Amniotic epithelial cell (primary cell): ENCODE results near the gene FGF5.
A peak's percentile ranks its signal among the peaks of the same experiment; 100 is the strongest.
"Not testable (repeated sequence)": the region's sequence is repeated elsewhere in the genome, so short reads cannot be mapped to it uniquely, and the experiment has no call there.

Source experiments
- DNase-seq: peaks from one replicate; pipeline ENCODE4 v3.0.0-alpha.2; 2010; ENCODE audit warnings: low read depth

The FGF5 gene

GRCh38 chr4:80266253-80266901, at the start of gene FGF5:
Gene FGF5, plus strand, starts transcription at chr4:80266664. Its CDS starts 161 bp downstream, at chr4:80266825.
- DNase-seq, result peak; percentile 83

DNA sequence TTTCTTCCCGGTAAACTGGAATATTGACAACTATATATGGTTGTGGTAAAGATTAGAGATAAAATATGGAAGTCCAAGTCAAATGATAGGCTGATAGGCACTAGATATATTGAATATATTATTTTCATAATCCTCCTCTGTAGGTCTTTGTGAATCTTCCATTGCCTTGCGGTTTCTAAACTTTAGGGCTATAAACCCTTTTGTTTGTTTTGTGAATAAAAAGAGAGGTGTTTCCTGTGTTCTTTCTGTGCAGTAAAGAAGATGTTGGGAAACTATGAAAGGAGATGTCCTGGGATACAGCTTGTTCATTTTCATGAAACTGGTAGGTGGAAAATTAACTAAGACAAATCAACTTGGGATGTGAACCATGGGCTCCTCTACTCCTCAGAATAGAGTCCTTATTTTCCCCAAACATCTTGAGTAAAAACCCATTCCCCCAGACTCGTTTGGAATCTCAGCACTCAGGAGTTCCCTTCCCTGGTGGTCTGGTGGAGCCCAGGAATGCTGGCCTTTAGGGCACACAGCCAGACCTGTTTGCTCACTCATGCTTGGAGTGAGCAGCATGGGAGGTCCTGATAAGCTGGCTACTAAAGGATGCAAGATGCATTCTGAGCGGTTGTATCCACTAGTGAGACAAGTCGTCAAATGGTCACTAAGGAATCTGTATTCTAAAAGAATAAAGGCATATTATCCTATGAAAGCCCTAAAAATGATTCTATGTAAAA, 47.0 kb upstream of the FGF5 start:
- DNase-seq, result peak; percentile 60

DNA sequence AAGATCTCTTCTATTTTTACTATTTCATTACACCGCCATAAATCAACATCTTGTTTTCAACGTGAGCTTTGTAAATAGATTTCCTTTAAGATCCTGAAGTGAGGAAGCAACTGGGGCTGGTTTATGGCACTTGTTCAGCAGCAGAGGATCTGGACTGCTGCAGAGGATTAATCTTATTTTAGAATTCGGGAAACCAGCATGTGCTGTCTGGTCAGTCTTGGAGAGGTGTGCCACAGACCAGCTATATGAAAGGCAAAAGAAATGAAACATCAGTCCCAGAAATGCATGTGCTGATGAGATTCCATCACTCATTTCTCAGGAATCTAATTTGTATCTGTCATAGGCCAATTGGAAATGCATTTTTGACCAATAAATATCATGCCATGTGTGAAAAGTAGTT, 45.8 kb upstream of the FGF5 start:
- no peak for DNase-seq

- peak; percentile 38 for DNase-seq
Observed at GRCh38 chr4:80221161-80221560, 45.3 kb upstream of the FGF5 start.

GRCh38 chr4:80225595-80225994, 40.9 kb upstream of the FGF5 start:
- peak; percentile 62 for DNase-seq

DNA sequence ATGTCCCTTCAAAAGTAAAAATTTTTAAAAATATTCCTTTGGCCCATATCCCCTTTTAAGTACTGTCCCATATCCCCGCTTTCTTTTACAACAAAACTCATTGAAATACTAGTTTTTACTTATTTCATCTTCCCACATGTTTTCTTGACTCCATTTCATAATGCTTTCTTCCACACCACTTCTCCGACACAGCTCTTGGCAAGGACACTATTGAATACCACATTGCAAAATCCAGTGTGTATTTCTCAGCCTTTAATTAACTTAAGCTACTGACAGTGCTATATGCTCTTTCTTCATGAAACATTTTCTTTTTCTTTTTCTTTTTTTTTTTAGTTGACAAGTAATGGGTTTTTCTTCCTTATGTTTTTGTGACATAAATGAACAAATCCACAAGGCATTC, 40.4 kb upstream of the FGF5 start:
- no peak for DNase-seq

DNA sequence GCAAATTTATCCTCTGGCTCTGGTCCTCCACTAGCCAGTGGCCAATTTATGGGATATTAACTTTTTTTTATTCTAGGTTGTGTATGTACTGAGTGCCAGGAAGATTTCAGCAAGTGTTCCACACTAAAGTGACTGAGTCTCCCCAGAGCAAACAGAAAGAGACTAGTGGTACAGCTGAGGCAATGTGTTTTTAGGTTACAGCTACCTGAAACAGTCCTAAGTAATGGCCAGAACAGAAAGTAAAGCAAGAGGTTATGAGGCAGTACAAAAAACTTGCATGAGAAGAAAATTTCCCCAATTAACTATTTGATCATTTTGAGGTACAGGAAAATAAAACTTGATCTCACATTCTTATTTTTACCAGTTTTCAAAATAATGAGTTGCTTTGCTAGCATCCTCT, 38.0 kb upstream of the FGF5 start:
- DNase-seq, result no peak

DNA sequence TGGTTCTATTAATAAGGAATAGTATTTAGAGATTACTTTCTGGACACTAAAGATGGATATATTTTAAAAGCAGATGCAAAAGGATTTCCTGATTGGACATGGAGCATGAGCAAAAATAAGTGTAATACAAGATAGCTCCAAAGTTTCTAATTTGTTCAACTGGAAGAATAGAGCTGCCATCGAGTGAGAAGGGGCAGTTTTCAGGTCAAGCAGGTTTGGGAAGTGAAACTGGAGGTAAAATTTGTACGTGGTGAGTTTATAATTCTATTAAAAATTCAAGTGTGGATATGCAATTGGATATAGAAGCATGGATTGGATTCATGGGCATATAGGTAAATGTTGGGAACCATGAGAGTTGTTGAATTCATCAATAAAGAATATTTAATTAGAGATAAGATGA, 37.3 kb upstream of the FGF5 start:
- DNase-seq, result no peak

DNA sequence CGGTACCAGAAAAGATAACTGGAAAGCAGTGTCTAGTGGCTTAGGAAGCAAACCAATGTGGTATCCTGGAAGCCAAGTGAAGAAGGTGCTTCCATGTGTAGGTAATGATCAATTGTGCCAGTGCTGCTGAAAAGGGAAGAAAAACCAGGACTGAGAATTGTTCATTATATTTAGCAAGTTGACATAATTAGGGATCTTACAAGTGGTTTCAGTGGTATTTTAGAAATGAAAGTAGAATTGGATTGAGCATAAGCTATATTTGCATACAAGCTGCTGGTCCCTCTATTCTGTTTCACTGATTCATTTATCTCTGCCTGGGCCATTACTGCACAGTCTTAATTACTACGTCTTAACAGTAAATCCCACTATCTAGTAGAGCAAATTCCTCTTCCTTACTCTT, 36.9 kb upstream of the FGF5 start:
- no peak for DNase-seq

GRCh38 chr4:80231180-80231579, 35.3 kb upstream of the FGF5 start:
- no peak for DNase-seq

- no peak for DNase-seq
Observed at GRCh38 chr4:80232707-80233370, 33.6 kb upstream of the FGF5 start.

DNA sequence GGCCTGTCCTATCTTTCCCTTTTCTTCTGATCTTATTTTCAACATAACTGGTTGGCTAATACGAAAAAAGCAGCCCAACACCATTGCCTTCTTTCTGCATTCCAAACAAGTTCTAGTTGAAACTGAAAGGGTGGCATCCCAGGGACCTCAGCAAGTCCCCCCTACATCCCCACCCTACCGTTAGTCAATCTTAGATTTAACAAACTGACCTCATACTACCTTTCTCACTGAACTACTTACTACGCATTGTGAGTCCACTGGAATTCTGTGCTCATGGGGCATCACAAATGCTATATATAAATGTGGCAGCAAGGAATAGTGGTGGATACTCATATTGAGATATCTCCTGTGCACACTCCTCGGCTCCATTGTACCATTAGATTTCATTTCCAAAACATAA, 33.1 kb upstream of the FGF5 start:
- no peak for DNase-seq

DNA sequence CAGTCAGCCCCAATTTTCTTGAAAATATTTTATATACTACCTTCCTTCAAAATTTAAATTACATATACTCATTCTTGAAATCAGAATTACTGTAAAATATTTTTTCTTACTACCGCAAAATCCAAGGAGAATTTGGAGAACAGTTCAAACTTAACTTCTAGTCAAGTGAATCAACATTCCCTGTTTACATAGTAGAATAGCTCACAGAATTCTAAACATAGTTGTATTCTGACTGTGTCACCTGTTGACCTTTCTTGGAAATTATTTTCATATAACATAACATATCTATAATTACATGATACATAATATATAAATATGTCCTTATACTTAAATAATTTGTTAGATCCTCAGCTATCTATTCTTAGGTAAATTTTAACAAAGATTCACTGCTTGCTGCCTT, 31.0 kb upstream of the FGF5 start:
- DNase-seq, result no peak

- DNase-seq, result peak; percentile 87
Observed at GRCh38 chr4:80237992-80238391, 28.5 kb upstream of the FGF5 start.

- peak; percentile 24 for DNase-seq
Observed at GRCh38 chr4:80239480-80240150, 26.8 kb upstream of the FGF5 start.

- DNase-seq, result peak; percentile 23
Observed at GRCh38 chr4:80240976-80241375, 25.5 kb upstream of the FGF5 start.

DNA sequence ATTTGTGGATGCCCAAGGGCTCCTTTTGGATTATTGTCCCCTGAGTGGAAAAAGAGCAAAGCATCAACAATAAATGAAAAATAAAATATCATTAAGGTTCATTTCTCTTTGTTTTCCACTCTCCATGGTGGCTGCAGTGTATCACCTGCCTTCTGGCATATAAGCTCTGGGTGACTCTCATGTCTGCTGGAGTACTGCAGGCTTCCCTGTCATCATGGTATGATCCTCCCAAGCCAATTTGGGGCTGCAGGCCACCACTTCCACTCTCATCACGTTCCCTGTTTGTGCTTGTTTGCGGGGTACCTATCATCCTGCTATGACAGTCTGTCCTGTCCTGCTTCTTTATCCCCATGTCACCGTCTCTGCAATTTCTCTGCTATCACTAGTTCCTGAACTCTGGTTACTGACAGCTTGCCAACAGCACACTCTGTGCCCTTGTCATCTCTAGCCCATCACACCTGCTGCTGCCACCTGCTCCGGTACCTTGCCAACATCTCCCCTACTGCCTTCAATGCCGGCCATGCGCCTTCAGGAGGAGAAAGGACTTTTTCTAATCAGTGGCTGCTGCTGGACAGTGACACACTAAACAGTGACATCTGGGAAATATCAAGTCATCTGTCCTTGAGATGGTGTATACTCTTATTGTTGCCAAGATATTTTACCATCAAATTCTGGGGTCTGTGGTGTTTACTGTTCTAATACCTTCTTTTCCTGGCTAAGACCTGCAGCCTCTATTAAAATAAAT, 23.0 kb upstream of the FGF5 start:
- DNase-seq, result no peak

- not testable (repeated sequence) for DNase-seq
Observed at GRCh38 chr4:80247484-80247883, 19.0 kb upstream of the FGF5 start.

- DNase-seq, result no peak
Observed at GRCh38 chr4:80249144-80249543, 17.3 kb upstream of the FGF5 start.

DNA sequence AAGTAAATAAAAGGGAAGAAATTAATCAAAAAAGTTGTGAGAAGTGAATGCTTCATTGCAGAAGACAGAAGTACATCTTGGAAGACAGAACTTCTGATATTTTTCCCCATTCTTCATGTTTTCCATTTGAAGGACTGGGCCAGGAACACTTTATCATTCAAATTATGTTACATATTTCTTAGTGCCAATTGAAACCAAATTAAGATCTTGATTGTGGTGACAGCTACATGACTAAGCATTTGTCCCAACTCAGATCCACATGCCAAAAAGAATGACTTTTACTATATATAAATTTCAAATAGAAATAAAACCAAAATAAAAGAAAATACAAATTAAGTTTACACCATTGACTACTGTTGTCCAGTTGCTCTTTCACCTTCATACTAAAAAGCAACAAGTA, 14.0 kb upstream of the FGF5 start:
- DNase-seq, result no peak

- DNase-seq, result no peak
Observed at GRCh38 chr4:80252953-80253352, 13.5 kb upstream of the FGF5 start.

DNA sequence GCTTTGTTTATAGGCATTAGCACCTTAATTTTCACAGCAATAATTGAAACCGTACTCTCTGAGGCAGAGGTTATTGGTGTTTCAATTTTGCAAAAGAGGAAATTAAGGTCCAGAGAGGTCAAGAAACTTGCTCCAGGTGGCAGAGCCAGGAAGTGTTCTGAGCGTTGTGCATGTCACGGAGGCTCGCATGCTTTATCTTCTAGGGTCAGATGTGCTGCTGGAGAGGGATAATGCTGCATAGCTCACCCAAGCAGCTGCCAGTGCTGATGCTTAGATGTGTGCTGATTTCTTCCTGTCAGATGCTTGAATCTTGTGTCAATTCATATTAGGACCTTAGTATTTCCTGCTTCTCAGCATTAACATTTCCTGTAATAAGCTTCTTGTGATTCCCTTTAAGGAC, 13.0 kb upstream of the FGF5 start:
- no peak for DNase-seq
